Astrocyte (in vitro differentiated cells and primary cell): Measurements from ENCODE around the gene SCARF2. TPM values are rescaled to one million over a fixed set of nuclear protein-coding genes. Genes with fewer than 3 reads are reported as not detected.

Source experiments
- DNase-seq: peaks from one replicate; pipeline ENCODE4 v3.0.0-alpha.2; 2010; ENCODE audit warnings: low read depth
- FAIRE-seq: peaks from 2 replicates; lab custom pipeline; 2011; peaks lifted over from hg19 to GRCh38; lab: Jason Lieb, UNC
- H2AFZ ChIP-seq: 2 replicates; pipeline ENCODE4 v1.6.0; 2012; ENCODE audit warnings: low read depth, low read length, inconsistent platforms
- H3K27ac ChIP-seq: 2 replicates; pipeline ENCODE4 v1.5.1; 2011; ENCODE audit warnings: low read depth, low read length, inconsistent platforms
- H3K27me3 ChIP-seq: 2 replicates; pipeline ENCODE4 v1.6.0; 2011; ENCODE audit warnings: low read length, inconsistent platforms; ENCODE audit not compliant: insufficient read depth
- H3K36me3 ChIP-seq: 2 replicates; pipeline ENCODE4 v1.5.1; 2011; ENCODE audit warnings: low read length, inconsistent platforms; ENCODE audit not compliant: insufficient read depth
- H3K4me1 ChIP-seq: 2 replicates; pipeline ENCODE4 v1.5.1; 2011; ENCODE audit warnings: low read length, inconsistent platforms; ENCODE audit not compliant: insufficient read depth
- H3K4me2 ChIP-seq: 2 replicates; pipeline ENCODE4 v1.6.0; 2012; ENCODE audit warnings: low read length, inconsistent platforms
- H3K4me3 ChIP-seq: 2 replicates; pipeline ENCODE4 v1.5.1; 2011; ENCODE audit warnings: low read depth, mild to moderate bottlenecking, low read length, inconsistent platforms; ENCODE audit not compliant: insufficient read depth
- H3K79me2 ChIP-seq: 2 replicates; pipeline ENCODE4 v1.6.0; 2012; ENCODE audit warnings: mild to moderate bottlenecking, low read length, inconsistent platforms; ENCODE audit not compliant: insufficient read depth
- H3K9ac ChIP-seq: 2 replicates; pipeline ENCODE4 v1.6.0; 2012; ENCODE audit warnings: mild to moderate bottlenecking, low read length, inconsistent platforms
- H3K9me3 ChIP-seq: 2 replicates; pipeline ENCODE4 v1.5.1; 2012; ENCODE audit warnings: low read depth, mild to moderate bottlenecking, low read length, inconsistent platforms; ENCODE audit not compliant: insufficient read depth
- H4K20me1 ChIP-seq: 2 replicates; pipeline ENCODE4 v1.6.0; 2012; ENCODE audit warnings: low read length, inconsistent platforms; ENCODE audit not compliant: insufficient read depth
- H3K27ac Mint-ChIP-seq: one replicate; pipeline ENCODE4 v1.8.0; 2021; ENCODE audit warnings: mild to moderate bottlenecking, mixed read lengths; ENCODE audit not compliant: unreplicated experiment
- H3K27me3 Mint-ChIP-seq: one replicate; pipeline ENCODE4 v1.8.0; 2021; ENCODE audit warnings: low read depth, mixed read lengths; ENCODE audit not compliant: unreplicated experiment
- H3K36me3 Mint-ChIP-seq: one replicate; pipeline ENCODE4 v1.8.0; 2021; ENCODE audit warnings: low read depth, mixed read lengths; ENCODE audit not compliant: unreplicated experiment
- H3K4me1 Mint-ChIP-seq: one replicate; pipeline ENCODE4 v1.8.0; 2021; ENCODE audit warnings: low read depth, mixed read lengths; ENCODE audit not compliant: unreplicated experiment
- H3K4me3 Mint-ChIP-seq: one replicate; pipeline ENCODE4 v1.8.0; 2021; ENCODE audit warnings: mild to moderate bottlenecking, moderate library complexity, mixed read lengths; ENCODE audit not compliant: unreplicated experiment
- H3K9me3 Mint-ChIP-seq: one replicate; pipeline ENCODE4 v1.8.0; 2021; ENCODE audit warnings: mild to moderate bottlenecking, mixed read lengths; ENCODE audit not compliant: unreplicated experiment
- EZH2 ChIP-seq: IDR thresholded peaks from 2 replicates; pipeline ENCODE4 v1.6.1; 2012; ENCODE audit warnings: mild to moderate bottlenecking, low read length, inconsistent platforms; ENCODE audit not compliant: insufficient read depth
- total RNA-seq: library from RNA; stranded (reverse); gene quantifications from 2 replicates; pipeline ENCODE4 v1.2.1, GENCODE V29; 2021
- TF ChIP-seq, protein P1 (sequence below): IDR thresholded peaks from 2 replicates; pipeline ENCODE4 v1.5.1; 2011; ENCODE audit warnings: low read depth, mild to moderate bottlenecking, inconsistent platforms, low read length, moderate library complexity; ENCODE audit not compliant: insufficient read depth

Gene SCARF2
- total RNA-seq, 1 donor from 2014 or later: 17.3 TPM

DNA sequence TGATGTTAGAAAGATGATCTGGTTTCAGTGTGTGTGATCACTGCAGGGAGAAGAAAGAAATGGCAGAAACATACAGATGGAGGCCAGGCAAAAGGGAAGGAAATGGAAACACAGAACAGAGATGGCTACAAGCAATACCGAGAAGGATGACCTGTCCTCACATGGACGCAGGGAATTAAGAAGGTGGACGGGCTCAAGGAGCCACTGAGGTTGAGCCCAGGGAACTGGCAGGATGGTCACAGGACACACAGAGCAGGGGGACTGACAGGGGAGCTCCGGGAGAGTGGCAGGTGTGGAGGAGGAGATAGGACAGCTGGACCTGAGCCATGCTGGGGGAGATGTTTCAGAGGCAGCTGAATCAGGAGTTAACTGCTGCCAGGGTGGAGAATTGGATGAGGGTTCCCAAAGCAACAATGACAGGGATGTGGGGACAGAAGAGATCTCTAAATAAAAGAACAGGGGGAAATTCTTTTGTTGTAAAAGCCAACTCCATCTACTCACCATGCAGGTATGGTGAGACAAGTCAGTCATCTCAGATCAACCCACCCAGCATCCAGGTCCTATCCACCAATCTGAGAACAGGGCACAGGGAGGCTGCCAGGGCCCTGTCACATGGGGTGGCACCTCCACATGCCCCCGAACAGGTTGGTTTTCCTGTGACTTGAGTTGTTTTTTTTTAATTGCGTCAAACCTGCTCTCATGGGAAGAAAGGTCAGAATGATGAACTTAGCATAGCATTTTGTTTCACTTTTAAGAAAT, 31.7 kb upstream of the SCARF2 start:
- Histone ChIP-seq H3K36me3 (peaks cover 3% of the 10 kb centered on the region), H4K20me1 (peaks cover 4% of the 10 kb centered on the region), H3K9ac (no peak overlapping the region), H3K9me3 (no peaks in the 10 kb centered on the region), H3K4me3 (no peak overlapping the region), H3K4me2 (no peak overlapping the region), H3K27me3 (no peaks in the 10 kb centered on the region), H2AFZ (no peak overlapping the region), H3K79me2 (no peaks in the 10 kb centered on the region), H3K27ac (no peak overlapping the region), H3K4me1 (no peaks in the 10 kb centered on the region)
- DNase-seq (no peak), FAIRE-seq (no peak)
- Mint-ChIP-seq H3K27me3 (no peaks in the 10 kb centered on the region), H3K9me3 (no peaks in the 10 kb centered on the region), H3K4me1 (no peaks in the 10 kb centered on the region), H3K4me3 (no peak overlapping the region), H3K36me3 (peaks cover 23% of the 10 kb centered on the region), H3K27ac (no peak overlapping the region)
- TF ChIP-seq EZH2: no peak
- TF ChIP-seq, protein P1, sequence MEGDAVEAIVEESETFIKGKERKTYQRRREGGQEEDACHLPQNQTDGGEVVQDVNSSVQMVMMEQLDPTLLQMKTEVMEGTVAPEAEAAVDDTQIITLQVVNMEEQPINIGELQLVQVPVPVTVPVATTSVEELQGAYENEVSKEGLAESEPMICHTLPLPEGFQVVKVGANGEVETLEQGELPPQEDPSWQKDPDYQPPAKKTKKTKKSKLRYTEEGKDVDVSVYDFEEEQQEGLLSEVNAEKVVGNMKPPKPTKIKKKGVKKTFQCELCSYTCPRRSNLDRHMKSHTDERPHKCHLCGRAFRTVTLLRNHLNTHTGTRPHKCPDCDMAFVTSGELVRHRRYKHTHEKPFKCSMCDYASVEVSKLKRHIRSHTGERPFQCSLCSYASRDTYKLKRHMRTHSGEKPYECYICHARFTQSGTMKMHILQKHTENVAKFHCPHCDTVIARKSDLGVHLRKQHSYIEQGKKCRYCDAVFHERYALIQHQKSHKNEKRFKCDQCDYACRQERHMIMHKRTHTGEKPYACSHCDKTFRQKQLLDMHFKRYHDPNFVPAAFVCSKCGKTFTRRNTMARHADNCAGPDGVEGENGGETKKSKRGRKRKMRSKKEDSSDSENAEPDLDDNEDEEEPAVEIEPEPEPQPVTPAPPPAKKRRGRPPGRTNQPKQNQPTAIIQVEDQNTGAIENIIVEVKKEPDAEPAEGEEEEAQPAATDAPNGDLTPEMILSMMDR: no peak

DNA sequence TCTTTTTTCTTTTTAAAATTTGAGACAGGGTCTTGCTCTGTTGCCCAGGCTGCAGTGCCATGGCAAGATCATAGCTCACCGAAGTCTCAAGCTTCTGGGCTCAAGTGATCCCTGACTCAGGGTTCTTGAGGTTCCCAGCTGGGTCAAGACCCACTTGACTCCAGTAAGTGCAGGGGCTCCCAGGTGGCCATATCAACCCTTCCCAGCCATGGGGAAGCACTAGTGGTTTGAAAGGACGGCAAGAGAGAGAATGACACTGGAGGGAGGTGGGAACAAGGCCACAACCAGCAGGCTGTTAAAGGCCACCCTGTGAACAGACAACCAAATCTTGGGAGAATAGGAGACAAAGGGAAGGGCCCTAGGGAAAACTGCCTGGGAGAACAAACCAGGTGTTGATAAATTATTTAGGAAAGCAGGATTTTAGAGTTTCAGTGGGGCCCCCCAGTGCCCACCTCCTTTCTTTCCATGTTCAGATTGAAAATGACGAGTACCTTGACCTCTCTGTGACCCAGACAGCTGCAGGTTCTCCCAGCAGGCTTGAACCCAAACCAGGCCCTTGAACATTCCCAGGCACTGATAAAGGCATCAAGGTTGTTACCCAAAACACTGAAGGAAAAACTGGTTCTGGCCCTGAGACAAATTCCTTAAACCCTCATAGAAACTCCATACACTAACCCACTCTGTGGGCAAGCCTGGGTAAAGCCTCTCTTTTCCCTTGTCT, 29.2 kb upstream of the SCARF2 start:
- no peak for DNase-seq
- no peak overlapping the region for H3K4me3 ChIP-seq
- H3K9me3 ChIP-seq: no peaks in the 10 kb centered on the region
- H3K4me1 ChIP-seq: no peaks in the 10 kb centered on the region
- Mint-ChIP-seq H3K4me1 (no peaks in the 10 kb centered on the region), H3K36me3 (peaks cover 28% of the 10 kb centered on the region), H3K27ac (no peak overlapping the region), H3K9me3 (no peaks in the 10 kb centered on the region), H3K27me3 (no peaks in the 10 kb centered on the region), H3K4me3 (no peak overlapping the region)
- no peak overlapping the region for H3K27ac ChIP-seq
- H3K36me3 ChIP-seq: peaks cover 6% of the 10 kb centered on the region
- H3K27me3 ChIP-seq: no peaks in the 10 kb centered on the region
- H3K9ac ChIP-seq: no peak overlapping the region
- TF ChIP-seq, protein P1: no peak
- no peak for TF ChIP-seq EZH2
- FAIRE-seq: no peak
- H2AFZ ChIP-seq: no peak overlapping the region
- H3K79me2 ChIP-seq: no peaks in the 10 kb centered on the region
- H3K4me2 ChIP-seq: no peak overlapping the region
- H4K20me1 ChIP-seq: peaks cover 4% of the 10 kb centered on the region

DNA sequence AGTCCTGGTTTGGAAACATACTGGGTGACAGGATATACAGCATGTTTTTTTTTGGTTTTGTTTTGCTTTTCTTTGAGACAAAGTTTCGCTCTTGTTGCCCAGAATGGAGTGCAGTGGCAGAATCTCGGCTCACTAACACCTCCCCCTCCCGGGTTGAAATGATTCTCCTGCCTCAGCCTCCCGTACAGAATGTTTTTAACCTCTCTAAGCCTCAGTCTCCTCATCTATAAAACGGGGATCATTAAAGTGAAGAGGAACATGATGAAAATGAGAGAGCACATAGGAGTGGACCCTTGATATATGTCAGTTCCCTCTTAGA, 28.1 kb upstream of the SCARF2 start:
- H2AFZ ChIP-seq: no peak overlapping the region
- peaks cover 6% of the 10 kb centered on the region for H3K36me3 ChIP-seq
- Mint-ChIP-seq H3K9me3 (no peaks in the 10 kb centered on the region), H3K27me3 (no peaks in the 10 kb centered on the region), H3K4me1 (no peaks in the 10 kb centered on the region), H3K27ac (no peak overlapping the region), H3K36me3 (peaks cover 20% of the 10 kb centered on the region), H3K4me3 (no peak overlapping the region)
- H3K4me2 ChIP-seq: no peak overlapping the region
- DNase-seq: no peak
- H3K4me3 ChIP-seq: no peak overlapping the region
- H3K27me3 ChIP-seq: no peaks in the 10 kb centered on the region
- H3K9ac ChIP-seq: no peak overlapping the region
- H3K4me1 ChIP-seq: no peaks in the 10 kb centered on the region
- no peak for FAIRE-seq
- no peaks in the 10 kb centered on the region for H3K79me2 ChIP-seq
- H3K9me3 ChIP-seq: no peaks in the 10 kb centered on the region
- TF ChIP-seq EZH2: no peak
- TF ChIP-seq, protein P1: no peak
- H4K20me1 ChIP-seq: peaks cover 4% of the 10 kb centered on the region
- no peak overlapping the region for H3K27ac ChIP-seq
